GM19372 (cell line): ENCODE measurements around the gene VPS18.

Experiments used
- ATAC-seq: cut with Tn5 transposase; IDR thresholded peaks from one replicate; pipeline ENCODE4 v1.9.1; 2021; ENCODE audit warnings: mild to moderate bottlenecking, low read depth, moderate library complexity; ENCODE audit not compliant: unreplicated experiment

VPS18 gene

GRCh38 chr15:40932649-40933516 lies 38.6 kb downstream of the VPS18 start:
- no peak for ATAC-seq

GRCh38 chr15:40933517-40933902 lies 39.3 kb downstream of the VPS18 start:
- ATAC-seq: no peak

GRCh38 chr15:40934457-40934856 lies 40.2 kb downstream of the VPS18 start:
- no peak for ATAC-seq

- no peak for ATAC-seq
These were observed 42.0 kb downstream of the VPS18 start for GRCh38 chr15:40936234-40936708.

- ATAC-seq: no peak
These were observed 42.7 kb downstream of the VPS18 start for GRCh38 chr15:40936709-40937666.

GRCh38 chr15:40937762-40938535 lies 43.7 kb downstream of the VPS18 start:
- ATAC-seq: no peak

- no peak for ATAC-seq
These were observed 44.3 kb downstream of the VPS18 start for GRCh38 chr15:40938536-40938870.

DNA sequence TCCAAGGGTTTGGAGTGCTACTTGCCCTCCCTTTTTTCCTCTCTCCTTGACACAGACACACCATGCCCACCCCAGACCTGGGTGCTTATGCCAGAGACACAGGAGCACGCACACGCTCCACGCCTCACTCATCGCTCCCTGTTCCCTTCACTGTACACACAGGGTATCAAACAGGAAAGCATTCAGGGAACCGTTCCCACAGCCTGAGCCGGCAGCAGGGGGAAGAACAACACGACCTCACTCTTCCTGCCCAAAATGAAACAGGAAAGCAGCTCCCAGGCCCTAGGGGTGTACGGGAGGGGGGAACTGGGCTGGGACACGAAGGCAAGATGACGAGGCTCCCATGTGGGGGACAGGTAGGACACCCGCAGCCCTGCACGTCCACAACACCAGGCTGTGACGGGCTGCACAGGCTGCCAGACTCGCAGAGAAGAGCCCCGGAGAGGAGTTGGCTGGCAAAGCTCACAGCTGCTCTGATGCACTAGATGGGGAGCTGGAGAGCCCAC lies 46.1 kb downstream of the VPS18 start:
- no peak for ATAC-seq

- no peak for ATAC-seq
These were observed 46.8 kb downstream of the VPS18 start for GRCh38 chr15:40941068-40941527.

- peak; percentile 68 for ATAC-seq
These were observed 47.5 kb downstream of the VPS18 start for GRCh38 chr15:40941528-40942336.

- no peak for ATAC-seq
These were observed 48.1 kb downstream of the VPS18 start for GRCh38 chr15:40942337-40942854.

DNA sequence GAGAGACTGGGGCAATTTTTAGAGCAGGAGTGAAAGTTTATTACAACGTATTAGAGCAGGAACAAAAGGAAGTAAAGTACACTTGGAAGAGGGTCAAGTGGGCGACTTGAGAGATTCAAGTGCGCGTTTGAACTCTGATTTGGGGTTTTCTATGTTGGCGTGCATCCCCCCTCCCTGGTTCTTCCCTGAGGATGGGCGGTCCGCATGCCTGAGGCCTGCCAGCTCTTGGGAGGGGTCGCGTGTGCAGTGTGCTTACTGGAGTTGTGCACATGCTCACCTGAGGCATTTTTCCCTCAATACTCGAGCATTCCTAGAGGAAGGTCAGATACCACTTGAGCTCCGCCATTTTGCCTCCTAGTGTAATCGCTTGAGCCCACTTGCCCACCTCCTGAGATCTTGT lies 48.6 kb downstream of the VPS18 start:
- no peak for ATAC-seq

- no peak for ATAC-seq
These were observed 49.6 kb downstream of the VPS18 start for GRCh38 chr15:40943764-40944365.

- no peak for ATAC-seq
These were observed 50.5 kb downstream of the VPS18 start for GRCh38 chr15:40944510-40945296.

- no peak for ATAC-seq
These were observed 54.6 kb downstream of the VPS18 start for GRCh38 chr15:40948706-40949473.

- no peak for ATAC-seq
These were observed 55.5 kb downstream of the VPS18 start for GRCh38 chr15:40949756-40950207.

GRCh38 chr15:40951764-40952163 lies 57.5 kb downstream of the VPS18 start:
- no peak for ATAC-seq
